M059J (cell line): ENCODE results near the gene PGS1. TPM values are rescaled to one million over a fixed set of nuclear protein-coding genes. Genes with fewer than 3 reads are reported as not detected.
"Not testable (repeated sequence)": the region's sequence is repeated elsewhere in the genome, so short reads cannot be mapped to it uniquely, and the experiment has no call there.

Experiments used
- DNase-seq: peaks from one replicate; pipeline ENCODE4 v3.0.0-alpha.2; 2012; ENCODE audit warnings: low read depth
- total RNA-seq: library from RNA; depleted of rRNA; stranded (reverse); fragments of >200 nt; shearing (Covaris generic); gene quantifications from 2 replicates; pipeline ENCODE4 v1.2.3, GENCODE V29; 2014

PGS1 gene
- total RNA-seq, 1 experiment from 2014 or later = 32.3 TPM

DNA sequence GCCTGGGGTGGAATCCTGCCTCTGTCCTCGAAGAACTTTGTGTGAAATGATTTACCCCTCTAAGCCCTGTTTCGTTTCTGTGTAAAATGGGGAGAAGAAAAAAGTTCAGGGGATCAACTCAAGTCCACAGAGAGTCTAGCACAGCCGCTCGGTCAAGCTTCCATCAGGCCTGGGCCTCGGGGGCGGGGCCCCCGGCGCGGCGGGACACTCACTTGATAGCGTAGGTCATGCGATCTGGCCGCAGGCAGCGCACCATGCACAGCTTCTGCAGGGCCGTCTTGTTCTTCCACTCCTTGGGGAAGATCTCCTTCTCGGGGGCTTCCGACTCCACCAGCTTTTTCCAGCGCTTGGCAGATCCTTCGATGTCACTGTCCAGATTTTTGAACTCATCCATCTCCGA is 65.9 kb downstream of the PGS1 start:
- no peak for DNase-seq

DNA sequence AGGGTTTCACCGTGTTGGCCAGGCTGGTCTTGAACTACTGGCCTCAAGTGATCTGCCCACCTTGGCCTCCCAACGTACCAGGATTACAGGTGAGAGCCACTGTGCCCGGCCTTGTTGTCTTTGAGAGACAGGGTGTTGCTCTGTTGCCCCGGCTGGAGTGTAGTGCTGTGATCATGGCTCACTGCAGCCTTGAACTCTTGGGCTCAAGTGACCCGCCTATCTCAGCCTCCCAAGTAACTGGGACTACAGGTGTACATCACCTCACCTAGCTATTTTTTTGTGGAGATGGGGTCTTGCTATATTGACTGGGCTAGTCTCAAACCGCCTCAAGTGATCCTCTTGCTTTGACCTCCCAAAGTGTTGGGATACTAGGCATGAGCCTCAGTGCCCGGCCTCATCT is 68.4 kb downstream of the PGS1 start:
- no peak for DNase-seq

DNA sequence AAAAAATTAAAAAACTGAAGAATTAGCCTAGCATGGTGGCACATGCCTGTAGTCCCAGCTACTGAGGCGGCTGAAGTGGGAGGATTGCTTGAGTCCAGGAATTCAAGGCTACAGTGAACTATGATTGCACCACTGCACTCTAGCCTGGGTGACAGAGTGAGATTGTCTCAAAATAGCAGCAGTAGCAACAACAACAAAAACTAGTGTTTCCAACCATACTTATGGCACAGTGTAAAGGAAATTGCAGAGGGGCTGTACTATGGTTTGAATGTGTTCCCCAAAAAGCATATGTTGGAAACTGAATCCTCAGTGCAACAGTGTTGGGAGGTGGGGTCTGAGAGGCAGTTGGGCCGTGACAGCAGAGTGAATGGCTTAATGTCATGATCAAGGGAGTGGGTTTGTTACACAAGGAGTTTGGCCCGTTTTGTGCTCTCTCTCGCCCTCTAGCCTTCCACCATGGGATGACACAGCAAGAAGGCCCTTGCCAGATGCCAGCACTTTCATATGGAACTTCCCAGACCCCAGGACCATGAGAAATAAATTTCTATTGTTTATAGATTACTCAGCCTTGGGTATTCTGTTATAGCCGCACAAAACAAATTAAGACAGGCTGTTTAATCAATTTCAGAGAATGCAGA is 70.0 kb downstream of the PGS1 start:
- DNase-seq = no peak

DNA sequence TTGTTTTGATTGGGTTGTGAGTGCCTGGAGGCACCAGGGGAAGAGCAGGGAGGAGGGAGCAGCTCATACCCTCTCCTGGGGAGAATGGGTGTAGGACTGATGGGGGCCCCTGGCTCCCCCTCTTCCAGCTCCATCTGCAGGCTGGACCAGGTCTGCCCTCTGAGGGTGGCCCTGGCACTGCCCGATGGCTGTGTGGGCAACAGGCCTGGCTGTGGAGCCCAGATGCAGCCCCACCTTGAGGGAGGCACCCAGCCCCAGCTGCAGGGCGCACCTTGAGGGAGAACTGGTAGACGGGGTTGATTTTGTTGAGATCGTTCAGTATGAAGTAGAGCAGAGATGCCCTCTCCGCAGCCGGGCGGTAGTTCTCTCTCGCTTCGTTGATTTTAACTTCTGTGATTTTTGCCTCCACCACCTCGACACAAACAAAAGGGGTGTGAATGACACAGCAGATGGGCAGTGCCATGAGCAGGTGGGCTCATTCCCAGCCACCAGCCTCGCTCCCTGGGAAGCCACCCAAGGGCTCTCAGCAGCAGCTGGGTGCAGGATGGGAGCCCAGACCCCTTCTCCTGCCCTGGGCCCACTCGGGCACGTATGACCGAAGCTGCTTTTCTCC is 71.6 kb downstream of the PGS1 start:
- no peak for DNase-seq

DNA sequence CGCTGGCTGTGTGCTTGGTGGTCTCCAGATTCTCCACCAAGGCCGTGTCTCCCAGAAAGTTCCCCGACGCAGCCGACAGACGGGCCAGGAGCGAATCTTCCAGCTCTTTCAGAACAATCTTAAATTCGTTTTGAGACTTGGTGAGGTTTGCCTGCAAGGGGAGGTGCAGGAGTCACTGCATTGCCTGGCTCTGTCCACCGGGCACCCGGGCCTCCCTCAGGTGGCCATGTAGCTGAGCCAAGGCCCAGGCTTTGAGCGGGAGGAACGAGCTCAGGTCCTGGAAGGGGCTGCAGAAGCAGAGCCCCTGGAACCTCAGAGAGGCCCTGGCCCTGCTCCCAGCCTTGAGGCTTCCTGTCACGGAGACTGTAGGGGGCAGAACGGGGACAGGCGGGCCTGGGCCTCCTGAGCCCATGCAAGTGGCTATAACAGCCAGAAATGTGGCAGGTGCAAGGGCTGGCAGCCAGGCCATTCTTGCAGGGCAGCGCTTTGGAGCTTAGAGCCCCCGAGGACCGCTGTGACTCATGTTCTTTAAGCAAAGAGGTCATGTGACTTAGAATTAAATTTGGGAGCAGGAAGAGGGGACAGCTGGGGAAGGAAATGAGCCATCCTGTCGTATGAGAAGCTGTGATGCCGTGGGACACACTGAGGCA is 72.4 kb downstream of the PGS1 start:
- DNase-seq = no peak

DNA sequence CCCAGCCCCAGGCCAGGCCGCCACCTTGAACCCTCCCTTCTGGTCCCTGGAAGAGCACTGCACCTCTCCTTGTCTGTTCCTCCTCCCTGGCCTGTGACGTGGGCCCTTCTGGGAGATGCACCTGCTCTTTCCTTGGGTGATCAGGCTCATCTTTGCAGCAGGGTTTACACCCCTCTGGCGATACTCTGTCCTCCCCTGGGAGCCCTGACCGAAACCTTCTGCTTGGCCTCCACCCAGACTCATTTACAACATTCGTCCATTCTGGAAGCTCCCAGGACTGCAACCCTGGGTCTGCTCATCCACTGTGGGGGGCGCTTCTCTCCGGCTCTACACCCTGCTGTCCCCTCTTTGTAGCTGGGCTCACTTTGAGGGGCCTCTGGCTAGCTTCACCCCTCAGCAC is 73.3 kb downstream of the PGS1 start:
- DNase-seq = no peak

DNA sequence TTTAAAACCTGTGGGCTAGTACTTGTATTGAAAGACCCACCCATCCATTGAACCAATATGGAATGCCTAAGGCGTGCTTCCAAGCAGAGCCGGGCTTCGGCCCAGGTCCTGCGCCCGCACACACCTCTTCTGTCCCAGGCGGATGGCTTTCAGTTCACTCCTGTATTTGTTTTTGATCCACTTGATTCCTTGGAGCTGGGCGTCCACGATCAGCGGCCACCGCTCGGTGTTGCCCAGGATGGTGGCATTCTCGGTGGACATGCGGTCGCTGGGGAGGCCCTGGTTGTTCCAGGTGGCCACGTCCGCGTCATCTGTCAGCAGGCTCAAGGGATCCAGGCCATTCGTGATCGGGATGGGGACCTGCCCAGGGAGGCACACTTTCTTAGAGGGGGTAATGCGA is 75.9 kb downstream of the PGS1 start:
- DNase-seq = no peak

DNA sequence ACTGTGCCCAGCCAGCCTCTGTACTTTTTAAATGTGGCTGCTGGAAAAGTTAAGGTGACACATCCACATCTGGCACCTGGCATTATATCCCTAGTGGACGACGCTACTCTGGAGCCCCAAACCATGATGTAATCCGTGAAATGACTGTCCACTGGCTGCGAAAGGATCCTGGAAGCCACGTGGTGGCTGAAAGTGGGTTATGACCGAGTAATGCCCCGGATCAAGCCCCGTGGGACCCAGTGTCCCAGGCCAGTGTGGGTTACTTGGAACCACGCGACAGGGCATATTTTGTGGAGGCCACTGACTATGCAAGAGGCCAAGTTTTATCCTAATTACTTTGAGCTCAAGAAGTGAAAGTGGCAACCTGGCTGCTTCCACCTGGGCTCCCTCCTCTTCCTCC is 79.6 kb downstream of the PGS1 start:
- DNase-seq = no peak

DNA sequence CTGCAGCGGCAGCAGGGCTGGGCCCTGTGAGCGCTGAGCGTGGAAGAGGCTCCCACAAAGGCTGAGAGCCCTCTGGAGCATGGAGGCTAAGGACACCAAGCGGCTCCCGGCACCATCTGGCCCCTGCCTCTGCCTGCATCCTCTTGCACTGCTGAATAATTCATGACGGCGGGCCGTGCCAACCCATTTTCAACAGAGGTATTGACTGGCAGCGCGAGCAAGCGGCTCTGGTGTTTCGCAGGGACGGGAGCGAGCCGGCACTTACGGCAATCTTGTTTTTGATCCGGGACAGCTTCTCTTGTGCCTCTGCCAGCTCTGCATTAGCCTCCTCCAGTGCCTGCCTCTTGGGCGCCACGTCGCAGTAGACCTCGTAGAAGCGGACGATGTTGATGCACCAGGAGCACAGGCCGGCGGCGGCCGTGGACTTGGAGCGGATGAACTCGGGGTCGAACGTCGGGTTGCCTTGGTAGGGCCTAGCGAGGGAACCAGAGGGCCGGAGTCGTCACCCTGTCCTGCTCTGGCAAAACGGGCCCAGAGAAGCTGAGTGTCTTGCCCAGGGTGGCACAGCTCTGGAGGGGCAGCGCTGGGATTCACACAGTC is 80.4 kb downstream of the PGS1 start:
- no peak for DNase-seq

DNA sequence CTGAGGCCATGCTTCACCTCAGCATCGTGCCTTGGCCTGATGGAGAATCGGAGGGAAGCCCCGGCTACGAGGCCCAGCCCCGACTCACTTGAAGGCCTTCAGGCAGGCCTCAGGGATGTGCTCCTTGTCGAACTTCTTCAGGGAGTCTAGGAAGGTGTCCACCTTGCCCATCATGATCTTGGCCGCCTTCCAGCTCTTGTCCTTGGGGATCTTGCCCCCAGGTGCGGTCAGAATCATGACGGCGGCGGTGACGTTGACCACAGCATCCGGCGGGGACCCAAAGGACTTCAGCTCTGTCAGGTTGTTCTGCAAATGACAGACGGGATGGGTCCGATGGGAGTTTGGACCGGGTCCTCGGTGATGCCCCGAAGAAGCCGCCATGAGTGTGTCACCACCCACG is 81.2 kb downstream of the PGS1 start:
- no peak for DNase-seq

DNA sequence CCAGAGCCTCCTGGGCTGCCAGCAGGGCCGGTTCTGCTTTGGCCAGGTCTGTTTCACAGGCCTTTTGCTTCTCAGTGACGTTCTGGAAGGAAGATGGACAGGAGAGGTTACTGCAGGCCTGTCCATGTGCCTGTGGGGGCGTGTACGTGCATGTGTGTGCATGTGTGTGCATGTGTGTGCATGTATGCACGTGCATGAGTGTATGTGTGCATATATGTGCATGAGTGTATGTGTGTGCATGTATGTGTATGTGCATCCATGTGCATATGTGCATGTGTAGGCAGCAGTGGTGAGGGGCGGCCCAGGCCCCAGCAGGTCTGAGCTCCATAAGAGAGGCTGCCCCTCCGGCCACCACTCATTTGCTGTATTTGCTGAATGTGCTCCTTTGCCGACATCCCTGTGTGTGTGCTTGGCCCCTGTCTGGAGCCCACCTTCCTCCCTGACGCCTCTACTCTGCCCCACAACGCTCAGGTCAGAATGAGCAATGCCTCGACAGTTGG is 81.8 kb downstream of the PGS1 start:
- no peak for DNase-seq

DNA sequence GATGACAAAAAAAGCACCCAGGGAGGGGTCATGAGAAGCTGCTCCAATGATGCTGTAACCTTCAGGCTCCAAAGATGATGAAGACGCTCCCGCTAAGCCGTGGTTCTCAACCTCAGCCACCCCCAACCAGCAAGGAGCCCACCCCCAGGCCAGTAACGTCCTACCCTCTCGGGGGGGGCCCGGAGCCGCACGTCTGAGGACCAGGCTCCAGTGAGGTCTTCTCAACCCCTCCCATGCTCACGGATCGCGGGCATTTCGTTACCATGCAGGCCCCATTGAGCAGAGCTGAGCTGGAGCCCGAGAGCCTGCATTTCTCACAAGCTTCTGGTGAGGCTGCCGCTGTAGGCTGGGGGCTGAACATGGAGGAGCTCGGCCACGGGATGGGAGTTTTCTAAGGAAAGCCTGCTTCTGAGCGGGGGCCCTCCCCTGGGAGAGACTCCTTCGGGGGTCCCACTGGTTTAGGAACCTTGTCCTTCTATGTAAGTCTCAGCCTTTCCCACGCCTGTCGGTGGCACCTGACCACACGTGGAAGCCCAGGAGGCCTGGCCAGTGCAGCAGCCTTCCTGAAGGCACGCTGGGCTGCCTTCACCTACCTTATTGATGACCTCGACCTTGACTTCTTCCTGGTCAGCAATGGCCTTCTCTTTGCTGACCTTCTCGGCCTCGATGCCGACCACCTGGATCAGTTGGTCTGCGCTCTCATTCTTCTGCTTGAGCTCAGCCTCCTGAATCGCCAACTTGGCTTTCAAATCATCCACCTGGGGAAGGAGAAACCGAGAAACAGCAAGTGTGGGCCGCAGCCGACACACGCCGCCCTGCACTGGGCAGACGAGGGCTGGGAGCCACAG is 82.7 kb downstream of the PGS1 start:
- DNase-seq = no peak

DNA sequence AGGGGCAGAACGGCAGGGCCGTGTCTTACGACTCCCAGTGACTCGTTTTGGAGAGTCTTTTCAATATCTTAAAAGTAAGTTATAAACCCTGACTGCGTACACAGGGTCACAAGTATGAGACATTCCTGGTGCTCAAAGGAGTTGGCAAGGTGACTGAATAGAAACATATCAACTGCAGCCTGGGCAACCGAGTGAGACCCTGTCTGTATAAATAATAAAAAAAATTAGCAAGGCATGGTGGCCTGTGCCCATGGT is 83.3 kb downstream of the PGS1 start:
- DNase-seq = no peak

DNA sequence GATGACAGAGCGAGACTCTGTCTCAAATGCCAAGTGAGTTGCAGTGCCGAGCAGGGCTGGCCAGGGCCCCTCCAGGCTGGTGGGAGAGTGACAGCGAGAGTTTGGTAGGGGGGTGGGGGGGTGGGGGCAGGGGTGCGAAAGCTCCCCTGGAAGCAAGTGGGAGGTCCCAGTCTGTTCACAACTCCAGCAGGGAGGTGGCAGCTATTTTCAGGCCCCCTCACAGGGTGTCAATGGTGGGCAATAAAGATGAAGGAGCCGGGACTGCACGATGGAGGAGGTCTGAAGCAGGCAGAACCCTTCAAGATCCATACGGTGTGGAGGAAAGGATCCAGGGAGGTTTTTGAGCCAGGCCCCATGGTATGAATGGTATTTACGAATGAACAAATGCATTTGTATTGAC is 83.7 kb downstream of the PGS1 start:
- DNase-seq = no peak

DNA sequence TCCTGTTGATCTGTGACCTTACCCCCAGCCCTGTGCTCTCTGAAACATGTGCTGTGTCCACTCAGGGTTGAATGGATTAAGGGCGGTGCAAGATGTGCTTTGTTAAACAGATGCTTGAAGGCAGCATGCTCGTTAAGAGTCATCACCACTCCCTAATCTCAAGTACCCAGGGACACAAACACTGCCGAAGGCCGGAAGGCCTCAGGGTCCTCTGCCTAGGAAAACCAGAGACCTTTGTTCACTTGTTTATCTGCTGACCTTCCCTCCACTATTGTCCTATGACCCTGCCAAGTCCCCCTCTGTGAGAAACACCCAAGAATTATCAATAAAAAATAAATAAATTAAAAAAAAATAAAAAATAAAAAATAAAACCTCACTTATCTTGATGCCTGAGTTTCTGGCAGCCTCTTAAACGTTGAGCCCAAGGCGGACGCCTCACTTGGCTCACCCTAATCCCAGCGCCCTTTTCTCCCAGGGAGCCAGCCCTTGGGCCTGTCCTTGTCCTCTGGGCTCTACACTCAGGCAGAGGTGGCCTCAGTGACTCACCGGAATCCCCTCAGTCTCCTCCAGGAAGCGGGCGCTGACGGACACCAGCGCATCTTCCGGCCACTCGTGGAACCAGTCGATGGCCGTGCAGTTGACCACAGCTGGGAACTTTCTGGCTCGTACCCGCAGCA is 87.8 kb downstream of the PGS1 start:
- not testable (repeated sequence) for DNase-seq

DNA sequence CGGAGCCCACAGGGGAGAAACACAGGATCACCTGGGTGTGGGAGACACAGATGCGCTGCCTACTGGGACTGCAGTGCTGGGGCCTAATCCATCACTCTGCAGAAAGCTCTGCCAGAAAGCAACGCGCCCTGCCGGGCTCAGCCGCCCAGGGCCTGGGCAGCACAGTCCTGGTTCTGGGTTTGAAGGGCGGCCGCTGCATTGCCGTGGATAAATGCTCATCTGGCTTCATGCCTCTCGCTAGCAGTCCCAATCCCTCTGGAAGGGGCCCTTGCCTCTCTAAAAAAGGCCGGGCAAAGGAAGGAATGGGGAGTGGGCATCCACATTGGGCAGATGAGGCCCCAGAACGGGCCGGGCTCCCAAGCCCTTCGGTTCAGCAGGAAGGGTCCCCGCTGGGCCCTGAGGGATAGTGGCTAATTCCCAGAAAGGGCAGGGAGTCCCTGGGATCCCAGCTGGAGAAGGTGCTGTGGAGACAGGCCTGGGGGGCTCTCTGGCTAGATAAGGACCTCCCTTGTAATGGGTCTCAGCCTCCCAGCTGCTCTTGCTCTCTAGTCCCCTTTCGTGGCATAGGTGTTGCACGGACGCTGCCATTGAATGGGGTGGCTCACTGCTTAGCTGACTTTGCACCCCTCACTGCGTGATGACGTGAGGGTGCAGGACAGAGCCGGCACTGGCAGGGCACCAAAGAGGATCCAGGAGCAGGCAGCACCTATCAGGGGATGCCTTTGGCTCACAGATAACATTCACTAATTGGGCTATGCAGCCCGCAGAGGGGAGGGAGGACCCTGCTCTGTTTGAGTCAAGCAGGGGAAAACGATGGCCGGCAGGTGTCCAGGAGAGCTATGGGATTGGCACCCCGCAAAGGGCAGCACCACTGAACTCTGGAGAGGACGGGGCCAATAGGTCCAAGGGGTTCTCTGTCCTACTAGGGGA is 88.6 kb downstream of the PGS1 start:
- no peak for DNase-seq

DNA sequence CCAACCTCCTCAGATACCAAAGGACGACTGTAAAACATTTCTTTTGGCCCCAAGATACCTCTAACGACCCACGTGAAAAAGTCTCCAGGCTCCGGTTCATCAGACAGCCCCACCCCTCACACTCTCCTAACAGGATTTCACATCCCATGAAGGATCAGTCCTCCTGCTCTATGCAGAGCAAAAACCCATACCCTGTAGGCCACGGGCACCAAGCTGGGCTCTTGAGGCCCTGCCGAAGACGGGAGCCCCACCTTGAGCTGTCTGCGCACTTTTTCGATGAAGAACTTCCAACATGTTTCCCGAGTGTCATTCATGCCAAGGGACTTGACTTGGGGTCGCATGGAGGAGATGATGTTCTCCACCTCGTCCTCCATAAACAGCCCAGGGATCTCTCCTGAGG is 89.9 kb downstream of the PGS1 start:
- DNase-seq = no peak

DNA sequence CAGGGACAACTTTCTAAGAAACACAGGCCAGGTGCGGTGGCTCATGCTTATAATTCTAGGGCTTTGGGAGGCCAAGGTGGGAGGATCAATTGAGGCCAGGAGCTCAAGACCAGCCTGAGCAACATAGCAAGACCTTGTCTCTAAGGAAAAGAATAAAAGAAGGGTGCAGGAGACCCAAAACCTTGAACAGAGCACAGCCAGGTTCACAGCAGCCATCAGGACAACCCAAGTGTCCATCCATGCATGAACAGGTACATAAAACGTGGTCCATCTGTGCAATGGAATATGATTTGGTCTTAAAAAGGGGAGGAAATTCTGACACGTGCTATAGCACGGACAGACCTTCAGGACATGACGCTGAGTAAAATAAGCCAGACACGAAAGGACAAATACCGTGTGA is 91.0 kb downstream of the PGS1 start:
- DNase-seq = no peak

DNA sequence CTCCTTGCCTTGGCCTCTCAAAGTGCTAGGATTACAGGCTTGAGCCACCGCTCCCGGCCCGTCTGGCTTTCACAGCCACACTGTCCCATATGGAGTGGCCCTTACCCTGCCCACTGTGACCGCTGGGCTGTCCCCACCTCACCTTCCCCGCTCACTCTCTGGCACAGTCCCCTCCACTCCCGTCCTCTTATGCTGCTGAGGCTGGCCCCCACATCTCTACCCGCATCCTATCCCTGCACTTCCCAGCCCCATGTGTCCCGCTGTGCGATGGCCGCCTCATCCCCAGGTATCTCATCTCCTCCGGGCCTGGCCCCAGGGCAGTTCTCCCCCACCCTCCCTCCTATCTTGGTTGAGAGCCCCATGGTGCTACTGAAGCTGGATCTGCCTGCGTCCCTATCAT is 93.2 kb downstream of the PGS1 start:
- DNase-seq = no peak

DNA sequence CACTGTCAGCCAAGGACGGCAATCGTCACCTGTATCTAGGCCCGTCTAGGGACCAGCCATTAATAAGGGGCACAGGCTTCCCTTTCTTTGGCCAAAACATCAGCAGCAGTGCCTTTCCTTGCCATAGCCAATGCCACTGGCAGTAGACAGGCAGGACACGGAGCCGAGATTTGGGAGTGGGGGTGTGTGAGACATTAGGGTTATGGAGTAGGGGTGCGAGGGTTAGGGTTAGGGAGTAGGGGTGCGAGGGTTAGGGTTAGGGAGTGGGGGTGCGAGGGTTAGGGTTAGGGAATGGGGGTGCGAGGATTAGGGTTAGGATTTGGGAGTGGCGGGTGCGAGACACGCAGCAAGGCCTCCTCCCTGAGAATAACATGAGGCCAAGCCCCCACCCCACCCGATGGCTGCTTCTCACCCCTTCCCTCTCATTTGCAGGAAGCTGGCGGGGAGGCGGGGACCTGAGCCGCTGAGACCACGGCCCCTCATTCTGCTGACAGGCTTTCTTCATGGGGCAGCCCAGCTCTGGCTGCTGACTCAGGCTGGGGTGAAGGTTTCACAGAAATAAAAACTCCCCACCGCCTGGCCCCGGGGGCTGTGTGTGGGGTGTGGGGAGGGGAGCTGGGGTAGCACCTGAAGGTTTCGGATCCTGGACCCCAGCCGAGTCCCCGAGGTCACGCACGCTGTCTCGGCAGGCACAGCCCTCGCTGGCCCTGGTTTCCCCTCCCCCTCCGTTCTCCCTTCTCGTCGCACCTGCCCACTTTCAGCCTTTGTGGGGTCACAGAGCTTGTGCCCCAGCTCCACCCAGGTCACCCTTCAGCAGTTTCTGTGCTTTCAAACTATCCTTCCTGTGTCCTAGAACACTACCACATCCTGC is 93.8 kb downstream of the PGS1 start:
- DNase-seq = no peak
